GM19372 (cell line): ENCODE measurements around the gene MAGI2.

ENCODE experiments used
- ATAC-seq: cut with Tn5 transposase; IDR thresholded peaks from one replicate; pipeline ENCODE4 v1.9.1; 2021; ENCODE audit warnings: mild to moderate bottlenecking, low read depth, moderate library complexity; ENCODE audit not compliant: unreplicated experiment

MAGI2 gene

GRCh38 chr7:79386688-79387422 lies 66.6 kb downstream of the MAGI2 start:
- ATAC-seq: no peak

GRCh38 chr7:79381921-79382320 lies 71.5 kb downstream of the MAGI2 start:
- no peak for ATAC-seq

- no peak for ATAC-seq
Observed at GRCh38 chr7:79377097-79377496, 76.4 kb downstream of the MAGI2 start.

GRCh38 chr7:79376299-79377025 lies 77.0 kb downstream of the MAGI2 start:
- ATAC-seq: no peak

- no peak for ATAC-seq
Observed at GRCh38 chr7:79361214-79361613, 92.3 kb downstream of the MAGI2 start.

- ATAC-seq: no peak
Observed at GRCh38 chr7:79359827-79360226, 93.6 kb downstream of the MAGI2 start.

GRCh38 chr7:79357101-79357500 lies 96.4 kb downstream of the MAGI2 start:
- ATAC-seq: no peak

GRCh38 chr7:79353720-79354468 lies 99.6 kb downstream of the MAGI2 start:
- no peak for ATAC-seq

GRCh38 chr7:79352323-79352722 lies 101.1 kb downstream of the MAGI2 start:
- ATAC-seq: no peak

GRCh38 chr7:79347351-79347750 lies 106.1 kb downstream of the MAGI2 start:
- ATAC-seq: no peak

- ATAC-seq: no peak
Observed at GRCh38 chr7:79341902-79342301, 111.6 kb downstream of the MAGI2 start.

GRCh38 chr7:79340212-79340611 lies 113.3 kb downstream of the MAGI2 start:
- ATAC-seq: no peak

GRCh38 chr7:79339208-79339925 lies 114.1 kb downstream of the MAGI2 start:
- ATAC-seq: no peak

GRCh38 chr7:79337717-79338116 lies 115.8 kb downstream of the MAGI2 start:
- no peak for ATAC-seq

GRCh38 chr7:79334841-79335240 lies 118.6 kb downstream of the MAGI2 start:
- ATAC-seq: no peak

- ATAC-seq: no peak
Observed at GRCh38 chr7:79334334-79334733, 119.1 kb downstream of the MAGI2 start.

- ATAC-seq: no peak
Observed at GRCh38 chr7:79332091-79332490, 121.4 kb downstream of the MAGI2 start.

- no peak for ATAC-seq
Observed at GRCh38 chr7:79329464-79329863, 124.0 kb downstream of the MAGI2 start.

GRCh38 chr7:79320741-79321473 lies 132.6 kb downstream of the MAGI2 start:
- ATAC-seq: no peak

GRCh38 chr7:79319369-79319768 lies 134.1 kb downstream of the MAGI2 start:
- no peak for ATAC-seq
